Kidney (tissue), 14 donors: Measurements from ENCODE around the gene DNAJC15. TPM values are rescaled to one million over a fixed set of nuclear protein-coding genes. Genes with fewer than 3 reads are reported as not detected.

Source experiments
- DNase-seq, 5 donors: peaks; one replicate each; pipeline ENCODE4 v3.0.0-alpha.2; 2013 to 2020
- FAIRE-seq: peaks from 2 replicates; lab custom pipeline; 2012; peaks lifted over from hg19 to GRCh38; lab: Jason Lieb, UNC
- H3K27ac ChIP-seq, 2 donors: one replicate each; pipeline ENCODE4 v1.7.0; 2013; ENCODE audit warnings: low read depth in 2 of 2, low read length in 2 of 2, inconsistent platforms in 1 of 2
- H3K27me3 ChIP-seq: one replicate; pipeline ENCODE4 v1.7.1; 2013; ENCODE audit warnings: low read length, inconsistent platforms; ENCODE audit not compliant: control insufficient read depth, insufficient read depth
- H3K36me3 ChIP-seq, 3 donors: one replicate each; pipeline versions ENCODE4 v1.7.0 to v1.7.1; 2013; ENCODE audit warnings: low read length in 3 of 3, control low read depth in 1 of 3, inconsistent platforms in 1 of 3; ENCODE audit not compliant: insufficient read depth in 3 of 3, control insufficient read depth in 2 of 3
- H3K4me1 ChIP-seq, 3 donors: one replicate each; pipeline versions ENCODE4 v1.7.0 to v1.7.1; 2013; ENCODE audit warnings: low read length in 3 of 3, inconsistent platforms in 1 of 3, low read depth in 1 of 3; ENCODE audit not compliant: control insufficient read depth in 2 of 3, insufficient read depth in 2 of 3
- H3K4me3 ChIP-seq, 3 donors: one replicate each; pipeline versions ENCODE4 v1.7.0 to v1.8.1; 2013; ENCODE audit warnings: low read length in 3 of 3, control low read depth in 1 of 3, inconsistent platforms in 1 of 3
- H3K9ac ChIP-seq, 3 donors: one replicate each; pipeline versions ENCODE4 v1.7.0 to v1.7.1; 2013; ENCODE audit warnings: low read length in 3 of 3, control low read depth in 1 of 3, inconsistent platforms in 1 of 3
- H3K9me3 ChIP-seq, 3 donors: one replicate each; pipeline versions ENCODE4 v1.7.0 to v1.7.1; 2013; ENCODE audit warnings: low read length in 3 of 3, control low read depth in 1 of 3, inconsistent platforms in 1 of 3; ENCODE audit not compliant: control insufficient read depth in 2 of 3, insufficient read depth in 1 of 3
- CTCF ChIP-seq: IDR thresholded peaks from 3 replicates; pipeline ENCODE4 v1.5.1; 2012; ENCODE audit warnings: mild to moderate bottlenecking, moderate library complexity, borderline replicate concordance; ENCODE audit not compliant: insufficient read depth; ENCODE audit errors: extremely low read depth
- intact Hi-C: fragments of 100-400 bp; cut with DNase I; formaldehyde crosslinking; loops from one replicate; pipeline ENCODE4 v1.11.1; 2022
- polyA plus RNA-seq: library from polyadenylated mRNA; stranded (reverse); fragments of 350-450 nt; fragmentation: Illumina TruSeq; extraction: RNeasy Lipid Tissue Mini Kit (QIAGEN cat#74804); gene quantifications from one replicate; pipeline ENCODE4 v1.2.3, GENCODE V29; 2014; ENCODE audit warnings: low read depth, low replicate concordance; ENCODE audit not compliant: insufficient read depth
- total RNA-seq: library from RNA; stranded (reverse); fragmentation: NEBNext Ultra II Directional; extraction: Animal tissue kit (Norgen Biotek cat#: 25700); gene quantifications from one replicate; pipeline ENCODE4 v1.2.1, GENCODE V29; 2021
- donor health status: control.
- donor health status: control.
- donor health status: control.
- donor health status: control.
- donor health status: control.
- donor health status: DM: yes; HTN: yes; CAD: no.
- donor health status: Normal renal cell carcinoma (clear cell type).

DNAJC15 gene
- total and polyA plus RNA-seq, 2 donors from 2014 or later = 18.8 to 31.0 TPM

- no peak for FAIRE-seq
- no peaks in the 10 kb centered on the region for H3K4me1 ChIP-seq
- intact Hi-C loops = no loop called here
- H3K27ac ChIP-seq = no peak overlapping the region
- DNase-seq = peak in 1 of 5 donors; percentile 34
- H3K9me3 ChIP-seq = no peaks in the 10 kb centered on the region
- no peaks in the 10 kb centered on the region for H3K36me3 ChIP-seq
- no peak overlapping the region for H3K4me3 ChIP-seq
- no peaks in the 10 kb centered on the region for H3K27me3 ChIP-seq
- no peak overlapping the region for H3K9ac ChIP-seq
- no peak for TF ChIP-seq CTCF
These were observed 130.2 kb downstream of the DNAJC15 start for GRCh38 chr13:43153436-43154090.

- no peak for FAIRE-seq
- H3K27me3 ChIP-seq = no peaks in the 10 kb centered on the region
- no peak overlapping the region for H3K4me3 ChIP-seq
- H3K27ac ChIP-seq = no peak overlapping the region
- TF ChIP-seq CTCF = no peak
- no peak overlapping the region for H3K9ac ChIP-seq
- H3K4me1 ChIP-seq = no peaks in the 10 kb centered on the region
- intact Hi-C loops = no loop called here
- H3K9me3 ChIP-seq = no peaks in the 10 kb centered on the region
- no peak for DNase-seq
- H3K36me3 ChIP-seq = no peaks in the 10 kb centered on the region
These were observed 130.8 kb downstream of the DNAJC15 start for GRCh38 chr13:43154156-43154651.

- no peak for TF ChIP-seq CTCF
- H3K27ac ChIP-seq = no peak overlapping the region
- DNase-seq (no peak), FAIRE-seq (no peak)
- H3K9me3 ChIP-seq = no peaks in the 10 kb centered on the region
- intact Hi-C loops = no loop called here
- H3K36me3 ChIP-seq = no peaks in the 10 kb centered on the region
- H3K4me3 ChIP-seq = no peak overlapping the region
- H3K4me1 ChIP-seq = no peaks in the 10 kb centered on the region
- no peak overlapping the region for H3K9ac ChIP-seq
- H3K27me3 ChIP-seq = no peaks in the 10 kb centered on the region
These were observed 131.5 kb downstream of the DNAJC15 start for GRCh38 chr13:43154839-43155238.
